ENCODE results near the gene ARL8A.
"Not testable (repeated sequence)": the region's sequence is repeated elsewhere in the genome, so short reads cannot be mapped to it uniquely, and the experiment has no call there.

The ARL8A gene

GRCh38 chr1:202173993-202174392, 29.5 kb upstream of the ARL8A start:
- no peak for DNase-seq (ENCODE audit: low read depth)

GRCh38 chr1:202172015-202172355, 27.4 kb upstream of the ARL8A start:
- DNase-seq (ENCODE audit: low read depth) = no peak

DNA sequence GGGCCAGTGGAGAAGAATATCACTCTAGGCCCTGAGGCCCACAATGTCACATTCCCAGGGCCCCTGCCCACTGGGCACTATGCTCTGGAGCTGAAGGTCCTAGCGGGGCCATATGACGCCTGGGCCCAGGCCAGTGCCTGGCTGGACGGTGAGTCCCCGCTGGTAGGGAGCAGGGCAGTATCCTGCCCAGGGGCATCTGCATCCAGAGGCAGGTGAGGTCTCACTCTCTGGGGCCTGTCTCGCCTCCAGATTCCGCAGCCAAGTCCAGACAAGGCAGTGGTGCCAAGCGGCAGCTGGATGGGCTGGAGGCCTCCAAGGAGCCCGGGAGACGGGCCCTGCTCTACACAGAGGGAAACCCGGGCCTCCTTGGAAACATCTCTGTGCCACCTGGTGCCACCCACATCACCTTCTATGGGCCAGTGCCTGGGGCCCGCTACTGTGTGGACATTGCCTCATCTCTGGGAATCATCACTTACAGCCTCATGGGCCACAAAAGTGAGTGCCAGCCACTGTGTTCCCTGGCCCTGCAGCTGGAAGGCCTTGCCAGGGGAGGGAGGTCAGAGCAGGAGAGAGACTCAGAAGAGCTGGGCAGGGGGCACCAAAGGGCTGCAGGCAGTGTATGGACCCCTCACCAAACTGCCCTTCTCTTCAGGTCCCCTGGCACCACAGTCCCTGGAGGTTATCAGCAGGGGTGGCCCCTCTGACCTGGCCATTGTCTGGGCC, 26.9 kb upstream of the ARL8A start:
- no peak for DNase-seq (ENCODE audit: low read depth)

DNA sequence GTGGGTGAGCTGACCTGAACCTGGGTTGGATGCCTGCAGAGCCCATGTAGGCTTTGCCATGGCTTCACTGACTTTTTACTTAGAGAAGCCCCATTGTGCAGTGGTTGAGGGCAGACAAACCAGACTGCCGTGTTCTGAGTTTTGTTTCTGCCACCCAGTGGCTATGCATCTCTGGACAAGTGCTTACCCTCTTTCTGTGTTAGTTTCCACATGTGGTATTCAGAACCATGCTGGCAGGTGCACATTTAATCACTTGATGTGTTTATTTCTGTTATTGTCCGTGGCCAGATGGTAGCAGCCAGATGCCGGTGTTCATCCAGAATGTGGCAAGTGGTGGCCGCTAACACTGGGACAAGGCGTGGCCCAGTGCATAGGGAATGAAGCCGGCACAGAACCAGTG, 26.2 kb upstream of the ARL8A start:
- no peak for DNase-seq (ENCODE audit: low read depth)

GRCh38 chr1:202168861-202169260, 24.3 kb upstream of the ARL8A start:
- DNase-seq (ENCODE audit: low read depth) = no peak

GRCh38 chr1:202167708-202168415, 23.3 kb upstream of the ARL8A start:
- DNase-seq (ENCODE audit: low read depth) = no peak

DNA sequence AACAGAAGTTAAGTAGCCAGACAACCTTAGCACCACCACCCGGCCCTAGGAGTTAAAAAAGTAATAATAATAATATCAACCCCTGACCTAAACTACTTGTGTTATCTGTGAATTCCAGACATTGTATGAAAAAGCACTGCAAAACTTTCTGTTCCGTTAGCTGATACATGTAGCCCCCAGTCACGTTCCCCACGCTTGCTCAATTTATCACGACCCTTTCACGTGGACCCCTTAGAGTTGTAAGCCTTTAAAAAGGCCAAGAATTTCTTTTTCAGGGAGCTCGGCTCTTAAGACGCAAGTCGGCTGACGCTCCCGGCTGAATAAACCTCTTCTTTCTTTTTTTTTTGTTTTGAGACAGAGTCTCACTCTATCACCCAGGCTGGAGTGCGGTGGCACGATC, 22.5 kb upstream of the ARL8A start:
- not testable (repeated sequence) for DNase-seq (ENCODE audit: low read depth)

DNA sequence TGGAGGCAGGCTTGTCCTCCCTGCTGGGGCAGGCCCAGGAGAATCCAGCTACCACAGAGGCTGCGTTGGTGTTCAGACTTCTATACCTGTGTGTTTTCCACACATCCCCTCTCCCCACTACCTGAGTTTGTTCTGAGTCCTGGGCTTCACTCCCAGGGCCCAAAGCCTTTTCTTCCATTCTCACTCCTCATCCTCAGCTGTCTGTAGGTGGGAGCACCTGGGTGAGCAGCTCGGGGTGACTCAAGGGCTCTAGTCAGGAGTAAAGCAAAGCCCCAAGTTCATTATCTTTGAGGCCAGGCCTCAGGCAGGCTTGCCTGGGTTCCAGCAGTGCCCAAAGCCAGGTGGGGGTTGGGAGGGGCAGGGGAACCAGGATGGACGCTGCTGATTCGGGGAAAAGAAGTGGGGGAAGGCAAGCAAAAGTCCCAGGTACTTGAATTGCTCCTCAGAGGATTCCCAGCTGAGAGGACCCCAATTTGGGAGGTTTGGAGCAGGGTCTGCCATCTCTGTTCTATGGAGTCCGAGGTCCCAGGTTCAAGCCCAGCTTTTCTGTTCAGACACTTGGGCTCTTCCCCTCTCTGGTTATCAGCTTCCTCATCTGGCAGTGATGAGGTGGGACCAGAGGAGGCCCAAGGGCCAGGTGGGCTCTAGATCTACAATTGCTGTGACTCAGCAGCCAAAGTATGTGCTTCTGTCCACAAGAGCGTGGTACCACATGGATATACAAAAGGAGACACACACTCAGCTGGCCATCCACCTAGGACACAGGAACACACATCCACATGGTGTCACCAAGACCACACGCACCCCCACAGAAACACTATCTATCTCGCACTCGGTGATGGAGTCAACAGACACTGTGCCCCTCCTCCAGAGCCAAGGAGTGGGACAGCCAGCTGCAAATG, 21.7 kb upstream of the ARL8A start:
- no peak for DNase-seq (ENCODE audit: low read depth)

GRCh38 chr1:202165267-202165941, 20.9 kb upstream of the ARL8A start:
- DNase-seq (ENCODE audit: low read depth) = no peak

DNA sequence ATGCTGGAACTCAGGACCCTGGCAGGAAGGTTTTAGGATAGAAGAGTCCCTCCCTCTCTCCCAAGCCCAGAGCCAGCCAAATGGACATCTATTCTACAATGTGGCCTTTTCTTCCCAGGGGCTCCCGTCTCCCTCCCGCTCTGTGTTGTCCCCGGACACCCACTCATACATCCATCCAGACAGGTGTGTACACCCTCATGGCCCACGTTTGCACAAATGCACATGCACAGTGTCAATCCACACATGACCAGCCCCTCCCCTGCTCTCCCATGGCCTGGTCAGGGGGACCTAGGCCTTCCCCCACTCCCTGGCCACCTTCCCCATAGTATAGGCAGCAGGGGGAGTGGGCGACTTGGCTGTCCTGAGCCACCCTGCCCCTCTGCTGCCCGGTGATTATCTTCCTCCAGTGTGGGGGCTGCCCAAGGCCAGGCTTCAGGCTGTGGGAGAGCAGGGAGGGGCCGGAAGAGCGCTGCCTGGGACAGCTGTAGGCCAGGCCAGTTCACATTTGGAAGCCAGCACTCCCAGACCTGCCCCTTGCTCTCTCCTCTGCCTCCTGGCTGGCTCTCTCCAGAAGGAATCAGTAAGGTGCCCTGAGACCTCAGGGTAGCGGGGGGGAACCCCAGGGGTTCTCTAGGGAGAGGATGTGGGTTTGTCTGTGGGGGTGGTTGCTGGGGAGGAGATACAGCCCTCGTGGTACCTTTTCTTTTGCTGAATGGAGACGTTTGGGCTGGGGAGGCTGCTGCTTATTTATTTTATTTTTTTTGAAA, 19.9 kb upstream of the ARL8A start:
- peak; percentile 74 for DNase-seq (ENCODE audit: low read depth)

DNA sequence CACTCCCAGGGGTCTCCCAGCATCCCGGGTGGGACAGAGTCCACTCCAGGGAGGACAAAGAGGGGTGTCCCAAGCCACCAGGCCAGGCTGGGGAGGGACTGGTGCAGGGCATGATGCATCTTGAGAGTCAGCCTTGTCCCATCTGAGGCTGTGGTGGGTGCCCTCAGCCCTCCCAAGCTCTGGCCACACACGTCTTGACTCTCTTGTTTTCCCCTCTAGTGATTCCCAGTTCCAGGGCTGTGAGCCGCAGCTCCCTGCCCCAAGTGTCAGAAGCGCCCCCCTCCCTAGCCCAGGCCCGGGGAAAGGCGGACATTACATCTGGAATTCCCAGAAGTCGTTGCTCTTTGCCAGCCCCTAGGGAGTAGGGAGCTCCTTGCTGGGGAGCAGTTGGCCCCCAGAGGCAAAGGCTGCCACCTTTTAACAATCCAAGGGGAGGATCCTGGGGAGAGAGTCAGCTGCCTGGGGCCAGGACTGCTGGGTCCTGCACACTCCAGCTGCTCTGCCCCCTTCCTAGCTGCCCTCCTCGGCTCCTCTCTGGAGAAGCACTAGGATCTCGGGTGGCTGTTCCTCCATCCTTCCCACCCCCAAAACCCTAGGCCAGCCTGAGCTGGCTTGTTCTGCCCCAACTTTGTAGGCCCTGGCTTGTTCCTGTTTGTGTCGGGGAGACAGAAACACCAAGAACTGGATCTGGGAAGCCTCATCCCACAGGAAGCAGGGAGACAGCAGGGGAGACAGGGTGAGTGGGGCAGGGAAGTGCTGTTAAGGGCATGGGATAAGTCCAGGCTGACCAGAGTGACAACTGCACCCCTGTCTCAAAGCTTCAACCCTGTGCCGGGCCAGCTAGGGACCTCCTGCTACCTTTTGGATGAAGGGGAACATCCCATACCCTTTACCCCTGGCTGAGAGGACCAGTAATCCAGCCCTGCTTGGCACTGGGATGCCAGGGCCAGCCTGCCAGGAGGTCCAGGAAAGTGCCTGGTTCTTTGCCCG, 19.0 kb upstream of the ARL8A start:
- DNase-seq (ENCODE audit: low read depth) = no peak

DNA sequence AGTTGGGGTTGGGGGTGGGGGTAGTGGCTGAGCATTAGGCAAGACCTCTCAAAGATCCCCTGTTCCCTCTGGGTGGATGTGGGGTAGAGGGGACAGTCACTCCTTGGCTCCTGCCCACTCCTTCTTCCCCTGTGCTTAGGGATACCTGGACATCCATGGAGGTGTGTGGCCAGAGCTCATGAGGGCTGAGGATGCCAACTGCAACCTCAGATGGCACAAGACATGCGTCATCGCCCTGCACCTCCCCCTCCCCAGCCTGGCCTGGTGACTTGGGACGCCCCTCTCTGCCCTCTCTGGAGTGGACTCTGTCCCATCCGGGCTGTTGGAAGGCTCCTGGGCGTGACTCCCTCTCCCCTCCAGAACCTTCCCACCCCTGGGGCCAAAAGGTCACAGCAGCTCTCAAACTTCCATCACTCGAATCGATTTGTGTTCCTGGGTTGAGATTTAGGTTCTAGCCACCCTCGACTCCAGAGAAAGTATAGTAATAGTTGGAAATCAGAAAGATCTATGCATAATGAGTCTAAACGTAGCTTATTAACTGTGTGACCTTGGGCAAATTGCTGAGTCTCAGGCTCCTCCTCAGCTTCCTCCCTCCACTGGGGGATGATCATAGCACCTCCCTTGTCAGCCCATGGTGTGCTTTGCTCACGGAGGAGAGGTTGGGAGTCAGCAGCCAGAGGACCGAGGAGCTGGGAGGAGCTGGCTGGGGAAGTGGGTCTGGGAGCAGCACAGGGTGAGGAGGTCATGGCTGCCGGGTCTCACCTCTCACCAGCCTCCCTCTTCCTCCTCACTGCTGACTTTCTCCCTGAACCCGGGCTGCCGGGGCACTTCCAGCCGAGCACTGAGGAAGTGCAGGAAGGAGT, 18.1 kb upstream of the ARL8A start:
- no peak for DNase-seq (ENCODE audit: low read depth)

DNA sequence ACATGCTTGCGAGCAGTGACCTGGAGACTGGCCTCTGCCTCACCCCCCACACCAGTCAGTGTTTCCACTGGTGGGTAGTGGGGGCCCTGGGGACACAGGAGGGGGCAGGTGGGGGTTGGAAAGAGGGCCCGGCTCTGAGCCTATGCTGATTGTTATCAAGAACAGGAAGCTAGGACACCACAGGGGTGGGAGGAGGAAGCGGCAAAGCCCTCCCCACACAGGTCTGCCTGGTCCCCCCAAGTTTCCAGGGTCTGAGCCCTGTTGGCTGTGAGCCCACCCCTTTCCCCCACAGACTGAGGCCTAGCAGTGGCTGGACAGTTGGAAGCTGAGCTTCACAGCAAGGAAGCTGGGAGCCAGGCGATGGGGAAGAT, 17.5 kb upstream of the ARL8A start:
- DNase-seq (ENCODE audit: low read depth) = peak; percentile 99

- no peak for DNase-seq (ENCODE audit: low read depth)
Observed at GRCh38 chr1:202161151-202162046, 16.9 kb upstream of the ARL8A start.

DNA sequence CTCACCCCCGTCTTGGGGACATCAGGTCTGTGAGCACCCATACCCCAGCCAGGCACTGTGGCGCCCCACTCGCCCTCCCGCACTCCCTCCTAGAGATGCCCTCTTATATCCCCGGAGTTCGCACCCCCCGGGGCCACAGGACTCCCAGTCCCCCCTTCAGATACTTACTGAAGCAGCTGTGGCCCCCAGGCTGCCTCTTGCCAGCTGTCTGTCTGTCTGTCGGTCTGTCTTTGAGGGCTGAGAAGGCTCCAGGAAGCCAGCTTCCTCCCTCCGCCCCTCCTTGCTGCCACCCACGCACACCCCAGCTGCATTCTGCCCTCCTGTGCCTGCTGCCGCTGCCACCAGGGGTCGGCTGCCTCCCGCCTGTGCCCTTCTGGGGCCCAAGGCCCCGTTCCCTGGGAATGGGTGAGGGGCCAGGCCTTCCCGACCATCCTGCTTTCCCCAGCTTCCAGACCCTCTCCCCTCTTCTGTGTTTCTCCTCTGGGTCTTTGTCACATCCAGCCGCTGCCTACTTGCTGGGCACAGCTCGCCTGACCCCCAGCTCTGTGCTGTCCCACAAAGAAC, 15.9 kb upstream of the ARL8A start, which contains the start of gene PTPN7:
Gene PTPN7, minus strand, starts transcription at position 226 of the 564 bp plus-strand sequence. CDS start 1,200 bp downstream, outside the sequence.
- DNase-seq (ENCODE audit: low read depth) = peak; percentile 88

GRCh38 chr1:202159534-202160371, 15.2 kb upstream of the ARL8A start:
- DNase-seq (ENCODE audit: low read depth) = no peak
